B cell (primary cell): Measurements from ENCODE around the gene KRT4. TPM values are rescaled to one million over a fixed set of nuclear protein-coding genes. Genes with fewer than 3 reads are reported as not detected.

Experiments
- ATAC-seq: fragments of 200-7000 bp; cut with Tn5 transposase; one replicate; pipeline ENCODE4 v1.10.0; 2021; ENCODE audit warnings: low read depth, mild to moderate bottlenecking, moderate number of reproducible peaks, moderate library complexity
- CTCF ChIA-PET: fragments of 350-600 bp; sonication (Branson Sonifier 250); formaldehyde crosslinking; loops from one replicate; lab custom pipeline; 2021; ENCODE audit warnings: antibody characterized with exemption, inconsistent platforms; lab: Charles Lee
- POLR2A ChIA-PET: fragments of 350-600 bp; sonication (Branson Sonifier 250); formaldehyde crosslinking; loops from one replicate; lab custom pipeline; 2021; ENCODE audit warnings: antibody characterized with exemption; lab: Charles Lee
- DNase-seq: peaks from one replicate; pipeline ENCODE4 v3.0.0; 2013
- H2AFZ ChIP-seq: 2 replicates; pipeline ENCODE4 v1.6.1; 2012; ENCODE audit warnings: mild to moderate bottlenecking, low read depth, low read length; ENCODE audit not compliant: insufficient read depth, poor library complexity, severe bottlenecking
- H3K27ac ChIP-seq, 2 donors: 1 replicate in 1 of 2; 2 replicates in 1 of 2; pipeline ENCODE4 v1.5.1; 2012 to 2013; ENCODE audit warnings: low read length in 2 of 2, mild to moderate bottlenecking in 2 of 2, moderate library complexity in 1 of 2
- H3K27me3 ChIP-seq, 4 experiments: fragments of 200-600 bp in 1 of 4; sonication (generic) in 1 of 4; replicated peaks in 1 of 4; 1 replicate in 2 of 4; 2 replicates in 2 of 4; pipeline versions ENCODE4 v1.6.1 to v1.7.0; 2013 to 2016; ENCODE audit warnings: low read length in 3 of 4, mild to moderate bottlenecking in 2 of 4, mixed read lengths in 1 of 4, moderate library complexity in 1 of 4; ENCODE audit not compliant: insufficient read depth in 4 of 4, control insufficient read depth in 3 of 4; ENCODE audit errors: control extremely low read depth in 1 of 4
- H3K36me3 ChIP-seq, 2 experiments: replicated peaks in 1 of 2; 1 replicate in 1 of 2; 2 replicates in 1 of 2; pipeline versions ENCODE4 v1.6.1 to v1.7.1; 2013; ENCODE audit warnings: low read length in 1 of 2; ENCODE audit not compliant: insufficient read depth in 2 of 2, control insufficient read depth in 1 of 2; ENCODE audit errors: control extremely low read depth in 1 of 2, extremely low read depth in 1 of 2
- H3K4me1 ChIP-seq, 2 donors: fragments of 200-600 bp in 1 of 2; sonication (generic) in 1 of 2; 1 replicate in 1 of 2; 2 replicates in 1 of 2; pipeline versions ENCODE4 v1.5.1 to v1.6.1; 2013 to 2017; ENCODE audit warnings: low read length in 2 of 2; ENCODE audit not compliant: control insufficient read depth in 2 of 2, insufficient read depth in 2 of 2
- H3K4me2 ChIP-seq: replicated peaks from 2 replicates; pipeline ENCODE3; 2012; ENCODE audit warnings: mild to moderate bottlenecking, low read depth, low read length; ENCODE audit not compliant: poor library complexity, severe bottlenecking
- H3K4me3 ChIP-seq, 5 experiments: fragments of 200-600 bp in 1 of 5; sonication (generic) in 1 of 5; 1 replicate in 3 of 5; 2 replicates in 2 of 5; pipeline versions ENCODE4 v1.5.1 to v1.7.0; 2011 to 2016; ENCODE audit warnings: low read length in 4 of 5, mild to moderate bottlenecking in 4 of 5, low read depth in 2 of 5, control low read depth in 1 of 5, moderate library complexity in 1 of 5; ENCODE audit not compliant: insufficient read depth in 1 of 5; ENCODE audit errors: control extremely low read depth in 1 of 5, extremely low read depth in 1 of 5
- H3K79me2 ChIP-seq: fragments of 200-600 bp; sonication (generic); one replicate; pipeline ENCODE4 v1.6.0; 2016; ENCODE audit warnings: low read length; ENCODE audit not compliant: control insufficient read depth, insufficient read depth
- H3K9ac ChIP-seq: fragments of 200-600 bp; sonication (generic); 2 replicates; pipeline ENCODE4 v1.6.1; 2017; ENCODE audit warnings: mild to moderate bottlenecking, low read length, moderate library complexity
- H3K9me3 ChIP-seq, 3 donors: one replicate each; pipeline versions ENCODE4 v1.6.1 to v1.7.1; 2013; ENCODE audit warnings: low read length in 2 of 3; ENCODE audit not compliant: control insufficient read depth in 2 of 3, insufficient read depth in 1 of 3; ENCODE audit errors: control extremely low read depth in 1 of 3
- H4K20me1 ChIP-seq: 2 replicates; pipeline ENCODE4 v1.6.0; 2012; ENCODE audit warnings: mild to moderate bottlenecking, low read length; ENCODE audit not compliant: insufficient read depth, control insufficient read depth, poor library complexity, severe bottlenecking
- H3K27ac Mint-ChIP-seq: one replicate; pipeline ENCODE4 v1.8.0; 2021; ENCODE audit warnings: mixed read lengths
- H3K27me3 Mint-ChIP-seq: one replicate; pipeline ENCODE4 v1.8.0; 2021; ENCODE audit warnings: mixed read lengths
- H3K4me1 Mint-ChIP-seq: one replicate; pipeline ENCODE4 v1.8.0; 2021; ENCODE audit warnings: mixed read lengths
- H3K4me3 Mint-ChIP-seq: one replicate; pipeline ENCODE4 v1.8.0; 2021; ENCODE audit warnings: mixed read lengths
- H3K9me3 Mint-ChIP-seq: one replicate; pipeline ENCODE4 v1.8.0; 2022; ENCODE audit warnings: mixed read lengths; ENCODE audit not compliant: insufficient read depth
- EZH2 ChIP-seq: IDR thresholded peaks from 2 replicates; pipeline ENCODE4 v1.6.1; 2012; ENCODE audit warnings: borderline replicate concordance, low read depth, mild to moderate bottlenecking, moderate library complexity, low read length; ENCODE audit not compliant: insufficient read depth, poor library complexity, severe bottlenecking
- WGBS: methylation state at CpG from one replicate; pipeline ENCODE4 v1.1.5; 2013; ENCODE audit warnings: missing lambda C conversion rate; ENCODE audit not compliant: insufficient coverage; 5-methylcytosine and 5-hydroxymethylcytosine counted together
- intact Hi-C: fragments of 100-400 bp; cut with micrococcal nuclease; formaldehyde crosslinking; loops from one replicate; pipeline ENCODE4 v1.10.0; 2022
- polyA plus RNA-seq: library from polyadenylated mRNA; depleted of rRNA; stranded (reverse); fragments of >200 nt; gene quantifications from 2 replicates; pipeline ENCODE4 v1.2.3, GENCODE V29; 2012
- total RNA-seq, 2 donors: library from RNA; stranded (reverse); fragments of 120-200 nt in 1 of 2; gene quantifications; 1 replicate in 1 of 2; 2 replicates in 1 of 2; pipeline versions ENCODE4 v1.2.3 to v1.2.4, GENCODE V29; 2013 to 2022
- TF ChIP-seq, protein P1 (sequence below): fragments of 200-600 bp; IDR thresholded peaks from one replicate; pipeline ENCODE4 v1.8.0; 2022; ENCODE audit warnings: antibody characterized with exemption, mild to moderate bottlenecking

Gene KRT4
- total and polyA plus RNA-seq, 2 donors (not counting 1 experiment from before 2014, with no cell fraction given), result not detected

- Histone ChIP-seq H3K27ac (no peak overlapping the region), H3K9ac (no peak overlapping the region), H2AFZ (no peak overlapping the region), H4K20me1 (no peaks in the 10 kb centered on the region), H3K4me2 (no peak overlapping the region), H3K4me3 (no peak overlapping the region), H3K9me3 (peaks cover 0 to 3% (median 0%) of the 10 kb centered on the region in 3 donors), H3K36me3 (no peaks in the 10 kb centered on the region), H3K27me3 (peaks cover 0 to 15% (median 0%) of the 10 kb centered on the region in 4 experiments), H3K79me2 (no peaks in the 10 kb centered on the region), H3K4me1 (no peaks in the 10 kb centered on the region)
- Mint-ChIP-seq H3K27ac (no peak overlapping the region), H3K27me3 (peaks cover 20% of the 10 kb centered on the region), H3K9me3 (no peaks in the 10 kb centered on the region), H3K4me1 (no peaks in the 10 kb centered on the region), H3K4me3 (no peak overlapping the region)
- POLR2A ChIA-PET, result no interaction called here
- CTCF ChIA-PET, result no interaction called here
- intact Hi-C loops, result no loop called here
- no peak for TF ChIP-seq EZH2
- TF ChIP-seq, protein P1, sequence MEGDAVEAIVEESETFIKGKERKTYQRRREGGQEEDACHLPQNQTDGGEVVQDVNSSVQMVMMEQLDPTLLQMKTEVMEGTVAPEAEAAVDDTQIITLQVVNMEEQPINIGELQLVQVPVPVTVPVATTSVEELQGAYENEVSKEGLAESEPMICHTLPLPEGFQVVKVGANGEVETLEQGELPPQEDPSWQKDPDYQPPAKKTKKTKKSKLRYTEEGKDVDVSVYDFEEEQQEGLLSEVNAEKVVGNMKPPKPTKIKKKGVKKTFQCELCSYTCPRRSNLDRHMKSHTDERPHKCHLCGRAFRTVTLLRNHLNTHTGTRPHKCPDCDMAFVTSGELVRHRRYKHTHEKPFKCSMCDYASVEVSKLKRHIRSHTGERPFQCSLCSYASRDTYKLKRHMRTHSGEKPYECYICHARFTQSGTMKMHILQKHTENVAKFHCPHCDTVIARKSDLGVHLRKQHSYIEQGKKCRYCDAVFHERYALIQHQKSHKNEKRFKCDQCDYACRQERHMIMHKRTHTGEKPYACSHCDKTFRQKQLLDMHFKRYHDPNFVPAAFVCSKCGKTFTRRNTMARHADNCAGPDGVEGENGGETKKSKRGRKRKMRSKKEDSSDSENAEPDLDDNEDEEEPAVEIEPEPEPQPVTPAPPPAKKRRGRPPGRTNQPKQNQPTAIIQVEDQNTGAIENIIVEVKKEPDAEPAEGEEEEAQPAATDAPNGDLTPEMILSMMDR, result no peak
- ATAC-seq (no peak), DNase-seq (no peak)
- WGBS, result 60% methylated on average over 1 of the region's 3 CpGs
Measured at GRCh38 chr12:52767427-52767826, 46.5 kb downstream of the KRT4 start.

DNA sequence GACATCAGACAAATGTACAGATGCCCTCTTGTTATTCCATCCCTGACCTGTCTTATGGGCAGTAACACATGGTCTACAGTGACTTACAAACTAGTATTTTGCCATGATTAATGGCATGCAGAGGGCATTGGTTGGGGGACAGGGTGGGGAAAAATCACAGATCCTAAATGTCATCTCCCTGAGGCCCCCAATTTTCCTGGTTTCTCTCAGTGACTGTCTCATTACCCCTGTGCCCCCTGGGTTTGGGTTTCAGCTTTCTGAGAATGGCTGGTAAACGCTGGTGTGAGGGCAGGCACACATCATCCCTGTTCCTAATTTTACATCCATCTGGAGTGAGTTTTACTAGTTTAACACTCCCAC, 46.9 kb downstream of the KRT4 start:
- Histone ChIP-seq H2AFZ (no peak overlapping the region), H3K4me1 (no peaks in the 10 kb centered on the region), H3K4me3 (no peak overlapping the region), H3K36me3 (no peaks in the 10 kb centered on the region), H3K27ac (no peak overlapping the region), H3K4me2 (no peak overlapping the region), H3K27me3 (peaks cover 0 to 15% (median 0%) of the 10 kb centered on the region in 4 experiments), H3K79me2 (no peaks in the 10 kb centered on the region), H3K9ac (no peak overlapping the region), H3K9me3 (peaks cover 0 to 4% (median 1%) of the 10 kb centered on the region in 3 donors), H4K20me1 (no peaks in the 10 kb centered on the region)
- intact Hi-C loops, result no loop called here
- H3K4me1 Mint-ChIP-seq, result no peaks in the 10 kb centered on the region
- no peak for DNase-seq
- no peak overlapping the region for H3K4me3 Mint-ChIP-seq
- no peak overlapping the region for H3K27ac Mint-ChIP-seq
- H3K9me3 Mint-ChIP-seq, result no peaks in the 10 kb centered on the region
- POLR2A ChIA-PET, result no interaction called here
- ATAC-seq, result no peak
- CTCF ChIA-PET, result no interaction called here
- no CpG with 5 or more reads among the region's 1 CpG for WGBS
- TF ChIP-seq, protein P1, result no peak
- TF ChIP-seq EZH2, result no peak
- peaks cover 20% of the 10 kb centered on the region for H3K27me3 Mint-ChIP-seq
